Spinal cord (tissue), 10 donors: Measurements from ENCODE around the gene CLEC12A. TPM values are rescaled to one million over a fixed set of nuclear protein-coding genes. Genes with fewer than 3 reads are reported as not detected.
A peak's percentile ranks its signal among the peaks of the same experiment; 100 is the strongest.

Experiments used
- DNase-seq, 6 donors: peaks; one replicate each; pipeline versions ENCODE4 v3.0.0 to v3.0.0-alpha.2; 2013 to 2015; ENCODE audit warnings: low spot score in 6 of 6, low read depth in 4 of 6
- H3K27ac ChIP-seq: one replicate; pipeline ENCODE4 v1.5.1; 2013; ENCODE audit warnings: low read depth, low read length, control low read depth
- H3K27me3 ChIP-seq: one replicate; pipeline ENCODE4 v1.6.1; 2013; ENCODE audit warnings: low read length; ENCODE audit not compliant: control insufficient read depth, insufficient read depth
- H3K36me3 ChIP-seq: one replicate; pipeline ENCODE4 v1.6.1; 2013; ENCODE audit warnings: low read length; ENCODE audit not compliant: control insufficient read depth, insufficient read depth
- H3K4me1 ChIP-seq: one replicate; pipeline ENCODE4 v1.6.1; 2013; ENCODE audit warnings: low read length; ENCODE audit not compliant: control insufficient read depth, insufficient read depth
- H3K4me3 ChIP-seq: one replicate; pipeline ENCODE4 v1.5.1; 2013; ENCODE audit warnings: low read depth, low read length, control low read depth
- H3K9me3 ChIP-seq: one replicate; pipeline ENCODE4 v1.6.1; 2013; ENCODE audit warnings: low read length; ENCODE audit not compliant: control insufficient read depth, insufficient read depth
- WGBS: methylation state at CpG from one replicate; pipeline ENCODE4 v1.1.5; 2013; ENCODE audit warnings: missing lambda C conversion rate; ENCODE audit not compliant: insufficient coverage; 5-methylcytosine and 5-hydroxymethylcytosine counted together
- long read RNA-seq, 4 donors: transcript quantifications; one replicate each; lab custom pipeline, GENCODE V29; 2026
- polyA plus RNA-seq, 2 donors: library from polyadenylated mRNA; unstranded; fragments of 120-200 nt; gene quantifications; one replicate each; pipeline ENCODE4 v1.2.1, GENCODE V29; 2013; ENCODE audit not compliant: insufficient read length in 2 of 2
- total RNA-seq, 2 donors: library from RNA; depleted of rRNA in 1 of 2; stranded (reverse); fragments of 120-200 nt in 1 of 2; fragments of >200 nt in 1 of 2; gene quantifications; one replicate each; pipeline versions ENCODE4 v1.2.3 to v1.2.4, GENCODE V29; 2013 to 2014
- donor health status: healthy.

CLEC12A gene
- total RNA-seq (10 to 100 TPM in 1 of 2 donors, under 1 TPM in 1; 0.33 to 10.8 TPM), polyA plus RNA-seq (1 to 10 TPM in 1 of 2 donors, under 1 TPM in 1; 0.75 to 1.6 TPM)
- long read RNA-seq, donor 1, result 0 reads
- long read RNA-seq, donor 2, result 0 reads
- long read RNA-seq, donor 3, result 0 reads
- long read RNA-seq, donor 4, result 0 reads

DNA sequence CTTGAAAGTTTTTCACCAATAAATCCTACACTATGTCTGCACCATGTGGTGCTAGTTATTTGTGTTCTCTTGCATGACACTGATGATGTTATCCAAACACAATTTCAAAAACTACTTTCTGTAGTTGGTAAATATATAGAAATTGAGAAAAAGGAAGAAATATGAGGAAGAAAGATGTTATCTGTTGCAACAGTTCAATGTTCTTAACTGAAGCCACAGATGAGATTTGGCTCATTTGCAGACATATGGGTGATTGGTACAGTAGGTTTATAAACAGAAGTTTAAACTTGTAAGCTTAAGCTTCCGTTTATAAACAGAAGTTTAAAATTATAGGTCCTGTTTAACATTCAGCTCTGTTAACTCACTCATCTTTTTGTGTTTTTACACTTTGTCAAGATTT is at the start of gene CLEC12A:
TSS of gene CLEC12A (plus strand) at position 229 of the 400 bp plus-strand sequence. CDS start 188 bp downstream, outside the sequence.
- no peak within 1 kb of the TSS for H3K27ac ChIP-seq
- H3K9me3 ChIP-seq, result peaks cover 5% of the 10 kb centered on the region
- WGBS, result no CpG with 5 or more reads among the region's 1 CpG
- no peak within 1 kb of the TSS for H3K4me3 ChIP-seq
- no peaks in the 10 kb centered on the region for H3K27me3 ChIP-seq
- H3K36me3 ChIP-seq, result no peaks in the 10 kb centered on the region
- no peaks in the 10 kb centered on the region for H3K4me1 ChIP-seq
- peak in 1 of 6 donors; percentile 40 for DNase-seq

DNA sequence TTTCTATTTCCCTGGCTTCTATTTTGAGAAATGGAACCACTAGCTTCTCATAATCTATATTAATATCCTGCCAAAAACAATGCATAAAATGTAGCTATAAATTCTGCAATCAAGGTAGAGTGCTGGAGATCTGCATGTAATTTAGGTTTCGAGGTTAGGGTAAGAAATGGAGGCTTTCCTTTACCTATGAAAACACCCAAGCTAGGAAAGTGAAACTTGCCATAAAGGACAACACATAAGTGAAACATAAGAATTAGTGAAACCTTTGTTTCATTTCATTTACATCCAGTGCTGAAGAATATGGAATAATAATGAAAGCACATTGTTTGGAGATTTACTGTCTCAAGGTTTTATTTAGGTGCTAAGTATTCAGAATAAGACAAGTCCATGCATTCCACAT is 48.8 kb upstream of the CLEC12A start:
- H3K9me3 ChIP-seq, result peaks cover 2% of the 10 kb centered on the region
- no peak for DNase-seq
- no peaks in the 10 kb centered on the region for H3K36me3 ChIP-seq
- WGBS, result no CpG with 5 or more reads among the region's 1 CpG
- H3K27me3 ChIP-seq, result no peaks in the 10 kb centered on the region
- no peak overlapping the region for H3K4me3 ChIP-seq
- no peak overlapping the region for H3K27ac ChIP-seq
- H3K4me1 ChIP-seq, result no peaks in the 10 kb centered on the region

- no peaks in the 10 kb centered on the region for H3K4me1 ChIP-seq
- no peak overlapping the region for H3K4me3 ChIP-seq
- DNase-seq, result peak in 4 of 6 donors; percentile 10 to 65 (median 28)
- H3K27me3 ChIP-seq, result no peaks in the 10 kb centered on the region
- 32% methylated on average over 3 of the region's 5 CpGs for WGBS
- H3K27ac ChIP-seq, result no peak overlapping the region
- no peaks in the 10 kb centered on the region for H3K36me3 ChIP-seq
- H3K9me3 ChIP-seq, result no peaks in the 10 kb centered on the region
Observed at GRCh38 chr12:9925705-9926393, 45.4 kb upstream of the CLEC12A start.

DNA sequence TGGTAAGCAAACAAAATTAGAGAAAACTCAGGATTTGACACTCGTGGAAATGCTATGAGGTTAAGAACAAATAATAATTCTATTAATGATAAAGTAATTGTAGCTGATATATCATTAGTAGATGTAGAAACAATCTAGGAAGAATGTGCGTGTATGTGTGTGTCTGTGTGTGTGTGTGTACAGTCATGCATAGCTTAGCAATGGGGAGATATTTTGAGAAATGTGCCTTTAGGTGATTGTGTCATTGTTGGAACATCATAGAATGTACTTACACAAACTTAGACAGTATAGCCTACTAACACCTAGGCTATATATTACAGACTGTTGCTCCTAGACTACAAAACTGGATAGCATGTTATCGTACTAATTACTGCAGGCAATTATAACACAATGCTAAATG is 44.3 kb upstream of the CLEC12A start:
- H3K36me3 ChIP-seq, result no peaks in the 10 kb centered on the region
- H3K27me3 ChIP-seq, result no peaks in the 10 kb centered on the region
- no peak overlapping the region for H3K27ac ChIP-seq
- no peaks in the 10 kb centered on the region for H3K9me3 ChIP-seq
- H3K4me3 ChIP-seq, result no peak overlapping the region
- no CpG with 5 or more reads among the region's 3 CpGs for WGBS
- DNase-seq, result no peak
- H3K4me1 ChIP-seq, result no peaks in the 10 kb centered on the region

- Histone ChIP-seq H3K4me3 (no peak overlapping the region), H3K27ac (no peak overlapping the region), H3K4me1 (no peaks in the 10 kb centered on the region), H3K27me3 (no peaks in the 10 kb centered on the region), H3K9me3 (no peaks in the 10 kb centered on the region), H3K36me3 (no peaks in the 10 kb centered on the region)
- WGBS, result no CpG with 5 or more reads among the region's 3 CpGs
- no peak for DNase-seq
Observed at GRCh38 chr12:9928607-9929006, 42.6 kb upstream of the CLEC12A start.

DNA sequence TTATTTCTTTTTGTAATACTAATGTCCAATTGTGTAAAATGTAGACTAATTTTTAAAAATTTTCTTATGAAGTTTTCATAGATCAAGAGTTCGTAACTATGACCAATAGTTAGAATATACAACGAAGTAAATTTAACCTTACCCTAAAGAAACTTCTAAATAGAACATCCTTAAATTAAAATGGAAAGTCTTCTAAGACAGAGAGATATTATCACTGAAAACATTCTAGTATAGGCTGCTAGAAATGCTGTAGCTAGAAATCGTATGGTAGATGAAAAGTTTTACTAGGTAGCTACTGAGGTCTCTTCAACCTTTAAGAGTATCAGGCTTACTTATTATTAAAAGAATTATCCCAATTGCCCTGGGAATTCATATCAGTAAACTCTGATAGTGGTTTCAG is 40.0 kb upstream of the CLEC12A start:
- no peaks in the 10 kb centered on the region for H3K9me3 ChIP-seq

DNA sequence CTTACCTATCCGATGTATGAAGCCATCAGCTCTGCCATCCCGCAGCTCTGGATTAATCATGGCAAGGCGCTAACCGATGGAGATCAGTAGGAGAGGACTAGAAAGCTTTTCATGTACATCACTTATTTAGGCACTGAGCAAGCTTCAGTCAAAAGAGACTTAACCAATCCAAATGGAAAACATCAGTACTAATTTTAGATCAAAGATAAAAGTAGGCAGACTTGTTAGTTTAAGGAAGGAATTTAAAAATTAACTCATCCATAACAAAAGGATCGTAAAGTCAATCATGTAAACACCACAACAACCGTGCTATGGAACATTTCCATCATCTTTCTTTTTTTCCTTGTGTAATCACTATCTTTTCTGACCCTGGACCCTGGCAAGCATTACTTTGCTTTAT is 38.9 kb upstream of the CLEC12A start, which contains the start of gene CLEC2A:
TSS of gene CLEC2A (minus strand) at position 101 of the 400 bp plus-strand sequence. CDS start at position 60, 41 bp downstream.
- Histone ChIP-seq H3K27ac (no peak within 1 kb of the TSS), H3K9me3 (no peaks in the 10 kb centered on the region), H3K36me3 (no peaks in the 10 kb centered on the region), H3K4me1 (no peaks in the 10 kb centered on the region), H3K4me3 (no peak within 1 kb of the TSS), H3K27me3 (no peaks in the 10 kb centered on the region)
- no peak for DNase-seq
- WGBS, result 88% methylated on average over 2 of the region's 6 CpGs

More for the DNA sequence above, 40.0 kb upstream of the CLEC12A start:
- no peak for DNase-seq
- Histone ChIP-seq H3K36me3 (no peaks in the 10 kb centered on the region), H3K4me3 (no peak overlapping the region), H3K27me3 (no peaks in the 10 kb centered on the region), H3K4me1 (no peaks in the 10 kb centered on the region), H3K27ac (no peak overlapping the region)
- WGBS, result no CpG with 5 or more reads among the region's 3 CpGs

GRCh38 chr12:9933958-9934357 is 37.3 kb upstream of the CLEC12A start:
- no peaks in the 10 kb centered on the region for H3K4me1 ChIP-seq
- H3K27ac ChIP-seq, result no peak overlapping the region
- 40% methylated on average over 1 of the region's 2 CpGs for WGBS
- no peaks in the 10 kb centered on the region for H3K36me3 ChIP-seq
- no peak for DNase-seq
- no peaks in the 10 kb centered on the region for H3K9me3 ChIP-seq
- H3K4me3 ChIP-seq, result no peak overlapping the region
- H3K27me3 ChIP-seq, result no peaks in the 10 kb centered on the region

DNA sequence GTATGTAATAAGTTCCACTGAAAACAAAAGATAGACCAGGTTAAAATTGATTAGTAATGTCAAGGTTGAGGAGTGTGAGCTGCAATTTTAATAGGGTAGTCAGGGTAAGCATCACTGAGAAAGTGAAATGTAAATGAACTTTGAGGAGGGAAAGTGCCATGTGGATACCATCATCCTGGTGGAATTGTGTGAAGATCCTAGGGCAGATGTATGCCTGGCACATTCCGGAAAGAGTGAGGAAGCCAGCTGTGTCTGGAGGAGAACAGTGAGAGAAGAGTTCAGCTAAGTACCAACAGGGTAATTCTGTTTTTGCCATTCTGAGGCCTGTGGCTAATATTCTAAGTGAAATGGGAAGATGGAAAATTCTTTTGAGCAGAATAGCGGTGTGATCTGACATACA is 36.2 kb upstream of the CLEC12A start:
- no peaks in the 10 kb centered on the region for H3K27me3 ChIP-seq
- DNase-seq, result no peak
- WGBS, result 94% methylated on average over 1 of the region's 2 CpGs
- no peaks in the 10 kb centered on the region for H3K36me3 ChIP-seq
- no peak overlapping the region for H3K4me3 ChIP-seq
- no peaks in the 10 kb centered on the region for H3K4me1 ChIP-seq
- no peaks in the 10 kb centered on the region for H3K9me3 ChIP-seq
- no peak overlapping the region for H3K27ac ChIP-seq

GRCh38 chr12:9936591-9936990 is 34.6 kb upstream of the CLEC12A start:
- H3K27ac ChIP-seq, result no peak overlapping the region
- WGBS, result 83% methylated on average over 4 of the region's 10 CpGs

More at GRCh38 chr12:9936591-9936990, 34.6 kb upstream of the CLEC12A start:
- Histone ChIP-seq H3K36me3 (no peaks in the 10 kb centered on the region), H3K4me1 (no peaks in the 10 kb centered on the region), H3K9me3 (no peaks in the 10 kb centered on the region), H3K27me3 (no peaks in the 10 kb centered on the region), H3K4me3 (no peak overlapping the region)
- DNase-seq, result no peak
